Measurements from ENCODE around the gene ZMYM4.

Gene ZMYM4

DNA sequence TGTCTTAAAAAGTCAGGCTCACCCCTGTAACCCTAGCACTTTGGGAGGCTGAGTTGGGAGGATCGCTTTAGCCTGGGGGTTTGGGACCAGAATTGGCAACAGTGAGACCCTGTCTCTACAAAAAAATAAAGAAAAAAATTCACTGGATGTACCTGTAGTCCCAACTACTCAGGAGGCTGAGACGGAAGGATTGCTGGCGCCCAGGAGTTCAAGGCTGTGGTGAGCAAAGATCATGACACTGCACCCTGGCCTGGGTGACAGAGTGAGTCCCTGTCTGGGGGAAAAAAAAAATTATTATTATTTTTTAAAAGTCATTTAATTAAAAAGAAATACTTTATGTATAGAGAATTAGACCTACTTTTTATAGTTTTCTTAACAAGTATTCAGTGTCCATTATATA is 47.1 kb downstream of the ZMYM4 start:
- Histone ChIP-seq H3K27me3 (ENCODE audit: insufficient read depth, poor library complexity, severe bottlenecking) (no peaks in the 10 kb centered on the region), H3K27ac (replicated peaks) (no peak overlapping the region), H3K4me3 (replicated peaks; ENCODE audit: insufficient read depth, low read length) (no peak overlapping the region)
- TF ChIP-seq, protein P1, sequence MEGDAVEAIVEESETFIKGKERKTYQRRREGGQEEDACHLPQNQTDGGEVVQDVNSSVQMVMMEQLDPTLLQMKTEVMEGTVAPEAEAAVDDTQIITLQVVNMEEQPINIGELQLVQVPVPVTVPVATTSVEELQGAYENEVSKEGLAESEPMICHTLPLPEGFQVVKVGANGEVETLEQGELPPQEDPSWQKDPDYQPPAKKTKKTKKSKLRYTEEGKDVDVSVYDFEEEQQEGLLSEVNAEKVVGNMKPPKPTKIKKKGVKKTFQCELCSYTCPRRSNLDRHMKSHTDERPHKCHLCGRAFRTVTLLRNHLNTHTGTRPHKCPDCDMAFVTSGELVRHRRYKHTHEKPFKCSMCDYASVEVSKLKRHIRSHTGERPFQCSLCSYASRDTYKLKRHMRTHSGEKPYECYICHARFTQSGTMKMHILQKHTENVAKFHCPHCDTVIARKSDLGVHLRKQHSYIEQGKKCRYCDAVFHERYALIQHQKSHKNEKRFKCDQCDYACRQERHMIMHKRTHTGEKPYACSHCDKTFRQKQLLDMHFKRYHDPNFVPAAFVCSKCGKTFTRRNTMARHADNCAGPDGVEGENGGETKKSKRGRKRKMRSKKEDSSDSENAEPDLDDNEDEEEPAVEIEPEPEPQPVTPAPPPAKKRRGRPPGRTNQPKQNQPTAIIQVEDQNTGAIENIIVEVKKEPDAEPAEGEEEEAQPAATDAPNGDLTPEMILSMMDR (IDR thresholded peaks at IDR 0.05; ENCODE audit: insufficient read depth, low read length), result no peak
- DNase-seq (ENCODE audit: low read depth in 1 of 2, low spot score in 1 of 2), result no peak

DNA sequence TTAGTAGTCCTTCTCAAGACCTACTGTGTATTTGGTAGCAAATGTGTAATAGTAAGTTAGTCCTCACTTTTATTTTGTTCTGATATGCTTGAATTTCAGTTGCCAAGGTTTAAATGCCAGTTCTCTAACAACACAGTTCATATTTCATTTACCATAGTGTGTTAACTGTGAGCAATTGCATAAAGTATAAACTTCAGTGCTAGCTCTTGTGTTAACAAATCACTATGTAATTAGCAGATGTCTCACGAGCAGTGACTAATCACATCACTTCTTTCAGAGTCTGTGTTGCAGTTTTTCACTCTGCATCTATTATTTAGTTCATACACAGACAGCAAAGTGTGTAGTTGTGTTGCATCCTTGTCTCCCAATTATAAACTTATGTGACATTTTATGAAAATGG is 47.8 kb downstream of the ZMYM4 start:
- no peak for DNase-seq (ENCODE audit: low read depth in 1 of 2, low spot score in 1 of 2)
- TF ChIP-seq SPI1 (IDR thresholded peaks at IDR 0.05; ENCODE audit: borderline replicate concordance, low read depth), result no peak
- H3K27me3 ChIP-seq (ENCODE audit: insufficient read depth, poor library complexity, severe bottlenecking), result no peaks in the 10 kb centered on the region
- no peak overlapping the region for H3K27ac ChIP-seq (replicated peaks)
- no peak overlapping the region for H3K4me3 ChIP-seq (replicated peaks; ENCODE audit: insufficient read depth, low read length)

DNA sequence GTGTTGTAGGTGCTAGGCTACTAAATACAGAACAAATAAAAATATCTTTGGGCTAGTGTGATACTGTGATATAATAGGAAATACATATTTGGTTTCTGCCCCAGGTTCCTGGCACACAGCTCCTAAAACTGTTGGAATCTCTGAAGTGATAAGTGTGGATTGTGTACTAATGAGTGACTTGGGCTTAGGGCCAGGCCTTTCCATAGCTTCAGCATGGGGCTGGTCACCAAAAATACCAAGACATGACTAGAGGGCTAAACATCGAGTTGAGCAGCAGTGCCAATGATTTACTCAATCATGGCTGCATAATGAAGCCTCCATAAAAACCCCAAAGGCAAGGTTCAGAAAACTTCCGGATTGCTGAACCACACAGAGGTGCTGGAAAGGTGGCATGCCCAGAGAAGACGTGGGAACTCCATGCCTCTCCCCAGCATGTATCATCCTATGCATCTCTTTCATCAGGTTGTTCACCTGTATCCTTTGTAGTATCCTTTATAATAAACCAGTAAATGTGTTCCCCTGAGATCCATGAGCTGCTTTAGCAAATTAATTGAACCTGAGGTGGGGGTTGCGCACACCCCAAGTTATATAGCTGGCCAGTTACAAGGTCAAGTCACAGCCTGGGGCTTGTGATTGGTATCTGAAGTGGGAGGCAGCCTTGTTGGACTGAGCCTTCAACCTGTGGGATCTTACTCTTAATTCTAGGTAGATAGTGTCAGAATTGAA is 51.6 kb downstream of the ZMYM4 start:
- H3K27me3 ChIP-seq (ENCODE audit: insufficient read depth, poor library complexity, severe bottlenecking), result no peaks in the 10 kb centered on the region
- H3K4me3 ChIP-seq (replicated peaks; ENCODE audit: insufficient read depth, low read length), result no peak overlapping the region
- TF ChIP-seq SPI1 (IDR thresholded peaks at IDR 0.05; ENCODE audit: borderline replicate concordance, low read depth) (no peak), GABPA (IDR thresholded peaks at IDR 0.05; ENCODE audit: low read depth) (no peak), POLR2AphosphoS5 (IDR thresholded peaks at IDR 0.05; ENCODE audit: low read depth) (no peak)
- TF ChIP-seq, protein P1 (IDR thresholded peaks at IDR 0.05; ENCODE audit: insufficient read depth, low read length), result no peak
- TF ChIP-seq, protein P2, sequence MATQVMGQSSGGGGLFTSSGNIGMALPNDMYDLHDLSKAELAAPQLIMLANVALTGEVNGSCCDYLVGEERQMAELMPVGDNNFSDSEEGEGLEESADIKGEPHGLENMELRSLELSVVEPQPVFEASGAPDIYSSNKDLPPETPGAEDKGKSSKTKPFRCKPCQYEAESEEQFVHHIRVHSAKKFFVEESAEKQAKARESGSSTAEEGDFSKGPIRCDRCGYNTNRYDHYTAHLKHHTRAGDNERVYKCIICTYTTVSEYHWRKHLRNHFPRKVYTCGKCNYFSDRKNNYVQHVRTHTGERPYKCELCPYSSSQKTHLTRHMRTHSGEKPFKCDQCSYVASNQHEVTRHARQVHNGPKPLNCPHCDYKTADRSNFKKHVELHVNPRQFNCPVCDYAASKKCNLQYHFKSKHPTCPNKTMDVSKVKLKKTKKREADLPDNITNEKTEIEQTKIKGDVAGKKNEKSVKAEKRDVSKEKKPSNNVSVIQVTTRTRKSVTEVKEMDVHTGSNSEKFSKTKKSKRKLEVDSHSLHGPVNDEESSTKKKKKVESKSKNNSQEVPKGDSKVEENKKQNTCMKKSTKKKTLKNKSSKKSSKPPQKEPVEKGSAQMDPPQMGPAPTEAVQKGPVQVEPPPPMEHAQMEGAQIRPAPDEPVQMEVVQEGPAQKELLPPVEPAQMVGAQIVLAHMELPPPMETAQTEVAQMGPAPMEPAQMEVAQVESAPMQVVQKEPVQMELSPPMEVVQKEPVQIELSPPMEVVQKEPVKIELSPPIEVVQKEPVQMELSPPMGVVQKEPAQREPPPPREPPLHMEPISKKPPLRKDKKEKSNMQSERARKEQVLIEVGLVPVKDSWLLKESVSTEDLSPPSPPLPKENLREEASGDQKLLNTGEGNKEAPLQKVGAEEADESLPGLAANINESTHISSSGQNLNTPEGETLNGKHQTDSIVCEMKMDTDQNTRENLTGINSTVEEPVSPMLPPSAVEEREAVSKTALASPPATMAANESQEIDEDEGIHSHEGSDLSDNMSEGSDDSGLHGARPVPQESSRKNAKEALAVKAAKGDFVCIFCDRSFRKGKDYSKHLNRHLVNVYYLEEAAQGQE (IDR thresholded peaks at IDR 0.05; ENCODE audit: insufficient replicate concordance, low read depth), result no peak
- no peak overlapping the region for H3K27ac ChIP-seq (replicated peaks)
- DNase-seq (ENCODE audit: low read depth in 1 of 2, low spot score in 1 of 2), result no peak

DNA sequence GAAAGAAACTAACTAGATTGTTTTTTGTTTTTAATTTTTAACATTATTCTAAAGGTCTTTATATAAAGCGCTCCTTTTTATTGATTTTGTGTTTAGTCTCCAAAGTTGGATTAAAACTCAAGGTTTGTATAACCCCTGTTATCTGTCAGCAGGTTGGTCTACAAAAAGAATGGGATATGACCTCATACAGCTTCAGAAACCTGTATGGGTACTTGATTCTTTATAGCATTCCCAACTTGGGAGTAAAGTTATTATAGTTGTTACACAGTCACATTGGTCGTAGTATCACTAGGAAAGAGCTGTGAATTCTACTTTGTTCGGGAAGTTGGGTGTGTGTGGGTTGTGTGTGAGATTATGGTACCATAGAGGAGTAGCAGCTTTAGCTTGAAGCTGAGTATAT is 52.4 kb downstream of the ZMYM4 start:
- no peak for DNase-seq (ENCODE audit: low read depth in 1 of 2, low spot score in 1 of 2)
- Histone ChIP-seq H3K27me3 (ENCODE audit: insufficient read depth, poor library complexity, severe bottlenecking) (no peaks in the 10 kb centered on the region), H3K4me3 (replicated peaks; ENCODE audit: insufficient read depth, low read length) (no peak overlapping the region), H3K27ac (replicated peaks) (no peak overlapping the region)
- TF ChIP-seq GABPA (IDR thresholded peaks at IDR 0.05; ENCODE audit: low read depth), result no peak
- TF ChIP-seq, protein P2 (IDR thresholded peaks at IDR 0.05; ENCODE audit: insufficient replicate concordance, low read depth), result no peak
- TF ChIP-seq, protein P1 (IDR thresholded peaks at IDR 0.05; ENCODE audit: insufficient read depth, low read length), result no peak
- no peak for TF ChIP-seq POLR2AphosphoS5 (IDR thresholded peaks at IDR 0.05; ENCODE audit: low read depth)
- TF ChIP-seq SPI1 (IDR thresholded peaks at IDR 0.05; ENCODE audit: borderline replicate concordance, low read depth), result no peak
